Prostate gland (tissue), 1 donor: ENCODE measurements around the gene EIF5AL1.

Source experiments
- POLR2A ChIP-seq: fragments of 450-650 bp; IDR thresholded peaks from one replicate; pipeline ENCODE4 v1.6.1; 2016; ENCODE audit warnings: antibody characterized with exemption, mild to moderate bottlenecking
- POLR2AphosphoS5 ChIP-seq: sonication (generic); formaldehyde crosslinking; IDR thresholded peaks from one replicate; pipeline ENCODE4 v1.6.1; 2017; ENCODE audit warnings: antibody characterized with exemption

GRCh38 chr10:79487296-79488194, 24.8 kb upstream of the EIF5AL1 start:
- TF ChIP-seq POLR2A (no peak), POLR2AphosphoS5 (no peak)
